HG03097 (cell line): ENCODE measurements around the gene TMEM203.

Experiments
- ATAC-seq: cut with Tn5 transposase; IDR thresholded peaks from one replicate; pipeline ENCODE4 v1.9.1; 2021; ENCODE audit not compliant: unreplicated experiment, low FRiP score

The TMEM203 gene

DNA sequence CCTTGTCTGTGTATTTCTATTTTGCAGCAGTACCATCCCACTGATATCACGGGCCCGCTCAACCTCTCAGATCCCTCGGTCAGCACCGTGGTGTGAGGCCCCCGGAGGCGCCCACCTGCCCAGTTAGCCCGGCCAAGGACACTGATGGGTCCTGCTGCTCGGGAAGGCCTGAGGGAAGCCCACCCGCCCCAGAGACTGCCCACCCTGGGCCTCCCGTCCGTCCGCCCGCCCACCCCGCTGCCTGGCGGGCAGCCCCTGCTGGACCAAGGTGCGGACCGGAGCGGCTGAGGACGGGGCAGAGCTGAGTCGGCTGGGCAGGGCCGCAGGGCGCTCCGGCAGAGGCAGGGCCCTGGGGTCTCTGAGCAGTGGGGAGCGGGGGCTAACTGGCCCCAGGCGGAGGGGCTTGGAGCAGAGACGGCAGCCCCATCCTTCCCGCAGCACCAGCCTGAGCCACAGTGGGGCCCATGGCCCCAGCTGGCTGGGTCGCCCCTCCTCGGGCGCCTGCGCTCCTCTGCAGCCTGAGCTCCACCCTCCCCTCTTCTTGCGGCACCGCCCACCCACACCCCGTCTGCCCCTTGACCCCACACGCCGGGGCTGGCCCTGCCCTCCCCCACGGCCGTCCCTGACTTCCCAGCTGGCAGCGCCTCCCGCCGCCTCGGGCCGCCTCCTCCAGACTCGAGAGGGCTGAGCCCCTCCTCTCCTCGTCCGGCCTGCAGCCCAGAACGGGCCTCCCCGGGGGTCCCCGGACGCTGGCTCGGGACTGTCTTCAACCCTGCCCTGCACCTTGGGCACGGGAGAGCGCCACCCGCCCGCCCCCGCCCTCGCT, 37.5 kb downstream of the TMEM203 start:
- ATAC-seq: no peak

- no peak for ATAC-seq
Measured at GRCh38 chr9:137167277-137167746, 38.1 kb downstream of the TMEM203 start.

GRCh38 chr9:137166380-137167229, 38.8 kb downstream of the TMEM203 start:
- ATAC-seq: no peak

DNA sequence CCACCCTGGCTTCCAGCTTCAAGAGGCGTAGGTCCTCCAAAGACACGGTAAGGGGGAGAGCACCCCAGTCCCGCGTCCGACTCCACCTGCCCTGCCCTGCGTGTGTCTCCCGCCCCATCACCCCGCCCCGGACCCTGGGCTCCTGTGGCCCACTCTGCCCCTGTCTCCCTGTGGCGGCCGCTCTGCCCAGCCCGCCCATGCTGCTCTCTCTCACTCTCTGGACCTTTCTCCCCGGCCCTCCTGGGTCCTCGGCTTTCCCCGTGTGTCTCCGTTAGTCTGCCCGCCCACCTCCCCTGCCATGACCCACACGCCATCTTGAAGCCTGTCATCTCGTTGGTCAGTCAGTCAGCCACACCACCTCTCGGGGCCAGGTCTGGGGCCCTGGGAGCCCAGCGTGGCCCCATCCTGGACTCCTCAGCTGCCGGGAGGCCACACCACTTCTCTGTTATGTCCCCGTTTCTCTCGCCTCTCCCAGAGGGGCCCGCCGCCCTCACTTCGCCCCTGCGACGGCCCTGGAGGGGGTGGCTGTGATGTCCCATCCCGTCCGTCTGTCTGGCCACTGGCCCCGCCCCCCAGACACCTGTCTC, 40.1 kb downstream of the TMEM203 start:
- ATAC-seq: no peak

GRCh38 chr9:137164370-137165249, 40.8 kb downstream of the TMEM203 start:
- no peak for ATAC-seq

DNA sequence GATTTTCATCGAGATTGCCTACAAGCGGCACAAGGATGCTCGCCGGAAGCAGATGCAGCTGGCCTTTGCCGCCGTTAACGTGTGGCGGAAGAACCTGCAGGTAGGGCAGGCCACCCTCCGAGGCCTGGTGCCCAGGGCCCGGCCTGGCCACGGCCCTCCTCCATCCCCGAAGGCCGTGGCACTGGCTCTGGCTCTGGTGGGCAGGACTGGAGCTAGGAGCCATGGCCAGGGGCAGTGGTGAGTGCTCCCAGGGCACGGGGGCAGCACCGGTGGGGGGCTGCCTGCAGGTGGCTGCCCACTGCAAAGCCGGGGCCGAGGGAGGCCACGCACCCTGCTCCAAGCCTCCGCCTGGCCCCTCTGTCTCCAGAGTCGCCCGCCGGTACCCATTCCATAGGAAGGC, 41.6 kb downstream of the TMEM203 start:
- ATAC-seq: no peak

DNA sequence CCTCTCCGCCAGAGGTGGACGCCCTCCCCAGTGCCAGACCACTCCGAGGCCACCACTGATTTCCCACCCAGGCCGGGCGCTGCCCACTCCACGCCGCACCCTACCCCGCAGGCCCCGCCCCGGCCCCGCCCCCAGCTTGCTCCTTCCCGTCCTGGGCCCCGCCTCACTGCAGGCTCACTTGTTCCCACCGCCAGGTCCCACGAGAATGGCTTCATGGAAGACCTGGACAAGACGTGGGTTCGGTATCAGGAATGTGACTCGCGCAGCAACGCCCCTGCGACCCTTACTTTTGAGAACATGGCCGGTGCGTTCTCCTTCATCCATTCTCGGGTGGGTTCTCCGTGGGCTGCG, 42.1 kb downstream of the TMEM203 start:
- ATAC-seq: no peak

DNA sequence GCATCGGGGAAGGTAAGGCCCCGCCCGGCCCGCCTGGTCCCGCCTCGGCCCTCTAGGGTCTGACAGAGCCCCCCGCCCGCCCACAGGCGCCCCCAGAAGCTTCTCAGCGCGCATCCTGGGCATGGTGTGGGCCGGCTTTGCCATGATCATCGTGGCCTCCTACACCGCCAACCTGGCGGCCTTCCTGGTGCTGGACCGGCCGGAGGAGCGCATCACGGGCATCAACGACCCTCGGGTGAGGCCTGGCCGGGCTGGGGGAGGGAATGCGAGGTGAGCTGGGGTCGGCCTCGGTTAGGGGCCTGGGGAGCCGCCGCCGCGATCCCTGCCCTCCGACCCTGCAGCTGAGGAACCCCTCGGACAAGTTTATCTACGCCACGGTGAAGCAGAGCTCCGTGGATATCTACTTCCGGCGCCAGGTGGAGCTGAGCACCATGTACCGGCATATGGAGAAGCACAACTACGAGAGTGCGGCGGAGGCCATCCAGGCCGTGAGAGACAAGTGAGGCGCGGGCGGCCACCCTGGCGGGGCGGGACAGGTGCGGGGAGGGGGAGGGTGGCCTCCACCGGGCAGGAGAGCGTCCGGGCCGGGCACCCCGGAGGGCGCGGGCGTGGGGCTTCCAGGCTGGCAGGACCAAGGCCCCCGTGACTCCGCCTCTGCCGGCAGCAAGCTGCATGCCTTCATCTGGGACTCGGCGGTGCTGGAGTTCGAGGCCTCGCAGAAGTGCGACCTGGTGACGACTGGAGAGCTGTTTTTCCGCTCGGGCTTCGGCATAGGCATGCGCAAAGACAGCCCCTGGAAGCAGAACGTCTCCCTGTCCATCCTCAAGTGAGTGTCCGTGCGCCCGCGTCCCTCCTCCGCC, 42.7 kb downstream of the TMEM203 start:
- no peak for ATAC-seq

DNA sequence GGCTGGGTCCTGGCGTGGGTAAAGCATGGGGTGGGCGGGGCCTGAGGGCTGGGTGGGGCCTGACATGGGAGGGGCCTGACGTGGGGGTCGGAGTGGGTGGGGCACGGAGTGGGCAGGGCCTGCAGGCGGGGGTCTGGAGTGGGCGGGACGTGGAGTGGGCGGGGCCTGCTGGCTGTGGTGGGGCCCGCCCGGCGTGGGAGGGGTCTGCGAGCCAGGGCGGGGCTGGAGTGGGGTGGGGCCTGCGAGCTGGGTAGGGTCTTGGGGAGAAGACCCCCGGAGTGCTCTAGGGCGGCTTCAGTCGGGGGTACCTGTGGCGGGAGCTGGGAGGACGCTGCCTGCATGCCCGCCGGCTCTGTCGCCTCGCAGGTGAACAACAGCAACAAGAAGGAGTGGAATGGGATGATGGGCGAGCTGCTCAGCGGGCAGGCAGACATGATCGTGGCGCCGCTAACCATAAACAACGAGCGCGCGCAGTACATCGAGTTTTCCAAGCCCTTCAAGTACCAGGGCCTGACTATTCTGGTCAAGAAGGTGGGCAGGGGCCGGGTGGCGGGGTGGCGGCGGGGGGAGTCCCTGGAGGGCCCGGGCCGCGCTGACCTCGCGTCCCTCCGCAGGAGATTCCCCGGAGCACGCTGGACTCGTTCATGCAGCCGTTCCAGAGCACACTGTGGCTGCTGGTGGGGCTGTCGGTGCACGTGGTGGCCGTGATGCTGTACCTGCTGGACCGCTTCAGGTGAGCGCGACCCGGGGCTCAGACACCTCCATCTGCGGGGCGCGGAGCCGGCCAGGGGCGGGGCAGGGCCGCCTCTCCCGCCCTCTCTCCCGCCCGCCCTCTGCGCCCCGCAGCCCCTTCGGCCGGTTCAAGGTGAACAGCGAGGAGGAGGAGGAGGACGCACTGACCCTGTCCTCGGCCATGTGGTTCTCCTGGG, 43.6 kb downstream of the TMEM203 start:
- ATAC-seq: no peak

DNA sequence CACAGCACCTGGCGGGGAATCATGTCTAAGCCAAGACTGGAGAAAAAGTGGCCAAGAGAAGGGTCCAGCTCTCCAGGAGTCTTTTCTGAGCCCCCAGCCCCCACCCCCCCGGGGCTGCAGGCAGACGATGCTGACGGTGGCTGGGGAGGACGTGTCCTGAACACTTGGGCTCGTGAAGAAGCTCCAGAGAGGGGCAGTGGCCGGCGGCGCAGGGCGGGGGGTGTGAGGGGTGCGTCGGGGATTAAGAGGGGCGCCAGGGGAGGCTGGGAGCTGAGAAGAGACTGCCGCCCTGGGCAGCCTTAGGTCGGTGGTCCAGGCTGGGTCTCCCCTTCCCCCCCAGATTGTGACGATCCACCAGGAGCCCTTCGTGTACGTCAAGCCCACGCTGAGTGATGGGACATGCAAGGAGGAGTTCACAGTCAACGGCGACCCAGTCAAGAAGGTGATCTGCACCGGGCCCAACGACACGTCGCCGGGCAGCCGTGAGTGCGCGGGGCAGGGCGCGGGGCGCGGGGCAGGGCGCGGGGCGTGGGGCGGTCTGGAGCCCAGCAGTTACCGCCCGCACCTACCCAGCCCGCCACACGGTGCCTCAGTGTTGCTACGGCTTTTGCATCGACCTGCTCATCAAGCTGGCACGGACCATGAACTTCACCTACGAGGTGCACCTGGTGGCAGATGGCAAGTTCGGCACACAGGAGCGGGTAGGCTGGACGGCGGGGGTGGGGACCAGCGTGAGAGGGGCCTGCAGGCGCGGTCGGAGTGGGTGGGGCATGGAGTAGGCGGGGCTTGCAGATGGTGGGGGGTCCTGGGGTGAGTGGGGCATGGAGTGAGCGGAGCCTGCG, 44.5 kb downstream of the TMEM203 start:
- no peak for ATAC-seq

GRCh38 chr9:137160054-137160425, 45.4 kb downstream of the TMEM203 start:
- no peak for ATAC-seq

DNA sequence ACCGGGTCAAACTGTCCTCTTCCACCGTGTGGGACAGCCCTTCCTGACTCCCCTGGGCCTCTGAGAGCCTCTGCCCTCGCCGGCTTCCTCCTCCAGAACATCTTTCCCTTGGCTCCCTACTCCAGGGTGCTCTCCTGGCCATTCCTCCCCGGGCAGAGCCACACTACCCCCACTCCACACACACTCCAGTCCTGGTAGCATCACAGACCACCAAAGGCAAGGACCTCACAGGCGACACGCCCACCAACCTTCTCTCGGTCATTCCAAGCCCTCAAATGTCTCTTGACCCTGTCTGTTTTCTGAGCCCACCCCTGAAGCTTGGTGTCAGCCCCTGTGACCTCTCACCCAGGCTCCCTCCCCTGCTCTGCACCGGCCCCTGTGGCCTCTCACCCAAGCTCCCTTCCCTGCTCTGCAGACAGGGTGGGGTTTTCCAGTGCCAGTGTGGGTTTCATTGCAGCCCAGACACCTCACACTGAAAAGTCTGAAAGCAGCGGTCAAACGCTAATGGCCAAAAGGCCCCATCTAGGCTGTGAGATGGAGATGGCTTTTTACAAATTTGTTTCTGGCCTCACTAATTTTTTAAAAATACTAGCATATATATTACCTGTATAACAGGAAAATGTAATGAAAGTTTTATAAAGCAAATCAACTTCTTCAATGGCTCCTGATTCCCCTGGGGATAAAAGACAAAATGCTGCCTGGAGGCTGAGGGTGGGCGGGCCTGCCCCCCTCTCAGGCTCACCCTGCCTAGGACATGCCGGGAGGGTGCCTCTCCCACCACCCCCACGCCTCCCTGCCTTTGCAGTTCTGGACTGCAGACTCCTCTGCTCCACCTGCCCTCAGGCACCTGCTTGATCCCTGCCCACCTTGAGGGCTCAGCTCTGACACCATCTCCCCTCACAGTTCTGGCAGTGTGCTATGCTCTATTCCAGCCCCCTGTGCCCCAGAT, 46.1 kb downstream of the TMEM203 start:
- no peak for ATAC-seq

DNA sequence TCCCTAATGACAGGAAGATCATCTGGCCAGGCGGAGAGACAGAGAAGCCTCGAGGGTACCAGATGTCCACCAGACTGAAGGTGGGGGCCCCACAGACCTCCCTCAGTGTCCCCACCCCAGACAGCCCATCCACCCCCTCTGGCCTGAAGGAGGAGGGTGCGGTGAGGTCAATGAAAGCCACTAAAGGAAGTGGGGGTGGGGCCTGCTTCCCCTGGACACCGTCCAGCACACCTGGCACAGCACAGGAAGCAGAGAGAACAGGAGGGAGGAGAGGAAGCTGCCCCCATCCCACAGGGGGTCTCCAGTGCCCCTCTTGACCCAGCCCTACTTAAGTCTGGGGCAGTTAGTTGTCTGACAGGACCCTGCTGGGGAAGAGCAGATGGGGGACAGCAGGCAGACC, 46.8 kb downstream of the TMEM203 start:
- no peak for ATAC-seq

- ATAC-seq: no peak
Measured at GRCh38 chr9:137157618-137158415, 47.6 kb downstream of the TMEM203 start.

GRCh38 chr9:137156567-137157375, 48.7 kb downstream of the TMEM203 start:
- no peak for ATAC-seq
